WTC11 (cell line): ENCODE measurements around the gene CYCS. TPM values are rescaled to one million over a fixed set of nuclear protein-coding genes. Genes with fewer than 3 reads are reported as not detected.

Source experiments
- ATAC-seq: fragments of 200-7000 bp; cut with Tn5 transposase; 2 replicates; pipeline ENCODE4 v1.10.0; 2021; ENCODE audit warnings: mild to moderate bottlenecking, moderate library complexity
- CTCF ChIA-PET: fragments of 300-600 bp; sonication (Branson Sonifier 250); formaldehyde crosslinking; loops from one replicate; lab custom pipeline; 2021; ENCODE audit warnings: antibody characterized with exemption; lab: Charles Lee
- POLR2A ChIA-PET: fragments of 350-600 bp; sonication (Branson Sonifier 250); formaldehyde crosslinking; loops from one replicate; lab custom pipeline; 2021; ENCODE audit warnings: antibody characterized with exemption; lab: Charles Lee
- DNase-seq: peaks from one replicate; pipeline ENCODE4 v3.0.0; 2021; ENCODE audit warnings: low spot score
- H3K27ac Mint-ChIP-seq: 2 replicates; pipeline ENCODE4 v1.8.0; 2021; ENCODE audit warnings: mixed read lengths
- H3K27me3 Mint-ChIP-seq: 2 replicates; pipeline ENCODE4 v1.8.0; 2021; ENCODE audit warnings: low read depth, mild to moderate bottlenecking, moderate library complexity, mixed read lengths
- H3K36me3 Mint-ChIP-seq: 2 replicates; pipeline ENCODE4 v1.8.0; 2021; ENCODE audit warnings: mixed read lengths
- H3K4me1 Mint-ChIP-seq: 2 replicates; pipeline ENCODE4 v1.8.0; 2022; ENCODE audit warnings: mixed read lengths
- H3K4me3 Mint-ChIP-seq: 2 replicates; pipeline ENCODE4 v1.8.0; 2021; ENCODE audit warnings: mild to moderate bottlenecking, moderate library complexity, mixed read lengths
- H3K9me3 Mint-ChIP-seq: 2 replicates; pipeline ENCODE4 v1.8.0; 2021; ENCODE audit warnings: mixed read lengths
- AFF4 ChIP-seq: sonication (generic); formaldehyde crosslinking; IDR thresholded peaks from 2 replicates; pipeline ENCODE4 v1.8.1; 2023; ENCODE audit warnings: mild to moderate bottlenecking, missing genetic modification reagents, borderline replicate concordance
- ATF1 ChIP-seq: sonication (generic); formaldehyde crosslinking; IDR thresholded peaks from 2 replicates; pipeline ENCODE4 v1.8.1; 2023; ENCODE audit warnings: mild to moderate bottlenecking, moderate library complexity, missing genetic modification reagents
- ATF3 ChIP-seq: sonication (generic); formaldehyde crosslinking; conservative IDR thresholded peaks from 2 replicates; pipeline ENCODE4 v1.8.1; 2022; ENCODE audit warnings: mild to moderate bottlenecking, missing genetic modification reagents
- E2F1 ChIP-seq: sonication (generic); formaldehyde crosslinking; IDR thresholded peaks from 2 replicates; pipeline ENCODE4 v1.8.0; 2022; ENCODE audit warnings: mild to moderate bottlenecking, missing genetic modification reagents
- ERG ChIP-seq: fragments of 250-450 bp; sonication (Bioruptor Pico); IDR thresholded peaks from 2 replicates; pipeline ENCODE4 v1.8.0; 2021; ENCODE audit warnings: mild to moderate bottlenecking
- ESRRA ChIP-seq: sonication (generic); formaldehyde crosslinking; IDR thresholded peaks from 2 replicates; pipeline ENCODE4 v1.8.1; 2022; ENCODE audit warnings: mild to moderate bottlenecking, missing genetic modification reagents, borderline replicate concordance
- GRHL2 ChIP-seq: fragments of 250-450 bp; sonication (Bioruptor Pico); IDR thresholded peaks from 2 replicates; pipeline ENCODE4 v1.8.0; 2022; ENCODE audit warnings: mild to moderate bottlenecking, moderate library complexity; ENCODE audit not compliant: insufficient replicate concordance, severe bottlenecking
- HMGA2 ChIP-seq: fragments of 250-450 bp; sonication (Bioruptor Pico); IDR thresholded peaks from 2 replicates; pipeline ENCODE4 v1.4.0; 2021; ENCODE audit warnings: mild to moderate bottlenecking, moderate library complexity
- MXD4 ChIP-seq: fragments of 250-450 bp; sonication (Bioruptor Pico); IDR thresholded peaks from 2 replicates; pipeline ENCODE4 v1.8.0; 2021; ENCODE audit warnings: mild to moderate bottlenecking, moderate library complexity, borderline replicate concordance
- MYBL2 ChIP-seq: sonication (generic); formaldehyde crosslinking; IDR thresholded peaks from 2 replicates; pipeline ENCODE4 v1.8.1; 2023; ENCODE audit warnings: mild to moderate bottlenecking, moderate library complexity, missing genetic modification reagents
- NR2C2 ChIP-seq: sonication (generic); formaldehyde crosslinking; IDR thresholded peaks from 2 replicates; pipeline ENCODE4 v1.8.0; 2022; ENCODE audit warnings: mild to moderate bottlenecking, missing genetic modification reagents
- PRRX2 ChIP-seq: fragments of 250-450 bp; sonication (Bioruptor Pico); IDR thresholded peaks from 2 replicates; pipeline ENCODE4 v1.8.0; 2021; ENCODE audit warnings: mild to moderate bottlenecking
- RELA ChIP-seq: sonication (generic); formaldehyde crosslinking; IDR thresholded peaks from 2 replicates; pipeline ENCODE4 v1.8.1; 2022; ENCODE audit warnings: missing genetic modification reagents, mild to moderate bottlenecking, borderline replicate concordance
- SMAD3 ChIP-seq: sonication (generic); formaldehyde crosslinking; IDR thresholded peaks from 2 replicates; pipeline ENCODE4 v1.8.0; 2022; ENCODE audit warnings: missing genetic modification reagents, mild to moderate bottlenecking, borderline replicate concordance
- SMAD4 ChIP-seq: sonication (generic); formaldehyde crosslinking; IDR thresholded peaks from 2 replicates; pipeline ENCODE4 v1.8.0; 2022; ENCODE audit warnings: mild to moderate bottlenecking, missing genetic modification reagents
- STAT6 ChIP-seq: sonication (generic); formaldehyde crosslinking; conservative IDR thresholded peaks from 2 replicates; pipeline ENCODE4 v1.8.1; 2023; ENCODE audit warnings: mild to moderate bottlenecking, low read depth, missing genetic modification reagents, moderate library complexity
- TEAD4 ChIP-seq: sonication (generic); formaldehyde crosslinking; IDR thresholded peaks from 2 replicates; pipeline ENCODE4 v1.8.0; 2022; ENCODE audit warnings: mild to moderate bottlenecking, missing genetic modification reagents
- ZBTB21 ChIP-seq: sonication (generic); formaldehyde crosslinking; IDR thresholded peaks from 2 replicates; pipeline ENCODE4 v1.8.1; 2023; ENCODE audit warnings: mild to moderate bottlenecking, missing genetic modification reagents, borderline replicate concordance
- ZNF281 ChIP-seq: sonication (generic); formaldehyde crosslinking; IDR thresholded peaks from 2 replicates; pipeline ENCODE4 v1.8.0; 2023; ENCODE audit warnings: mild to moderate bottlenecking, missing genetic modification reagents
- ZNF317 ChIP-seq: sonication (generic); formaldehyde crosslinking; IDR thresholded peaks from 2 replicates; pipeline ENCODE4 v1.8.1; 2023; ENCODE audit warnings: low read depth, mild to moderate bottlenecking, moderate library complexity, missing genetic modification reagents, borderline replicate concordance
- total RNA-seq: library from RNA; stranded (reverse); gene quantifications from 3 replicates; pipeline ENCODE4 v1.2.3, GENCODE V29; 2021

CYCS gene
- total RNA-seq, 1 experiment from 2014 or later, result 249 TPM

GRCh38 chr7:25103773-25104172 is 21.3 kb downstream of the CYCS start:
- ChIA-PET POLR2A (interaction anchor here (0.6 kb wide), 1 partner anchor 292 kb away, joined by 5 read pairs; no protein-coding TSS in a partner anchor), CTCF (interaction anchor here (1.1 kb wide), 1 partner anchor 11 kb away, joined by 4 read pairs; no protein-coding TSS in a partner anchor)
- ATAC-seq (no peak), DNase-seq (no peak)
- Mint-ChIP-seq H3K4me3 (no peak overlapping the region), H3K36me3 (no peaks in the 10 kb centered on the region), H3K27ac (no peak overlapping the region), H3K27me3 (no peaks in the 10 kb centered on the region; the same call in 1 of the 2 replicates), H3K4me1 (no peaks in the 10 kb centered on the region), H3K9me3 (peaks cover 7% of the 10 kb centered on the region; the same call in 1 of the 2 replicates)
- TF ChIP-seq SMAD3, result no peak
- no peak for TF ChIP-seq MYBL2
- no peak for TF ChIP-seq PRRX2 (CRISPR knock-in tag)
- no peak for TF ChIP-seq HMGA2 (CRISPR knock-in tag)
- TF ChIP-seq ZNF281 (CRISPR knock-in tag), result no peak
- no peak for TF ChIP-seq SMAD4 (CRISPR knock-in tag)
- no peak for TF ChIP-seq MXD4 (CRISPR knock-in tag)
- no peak for TF ChIP-seq ZNF317 (CRISPR knock-in tag)
- TF ChIP-seq RELA, result no peak
- no peak for TF ChIP-seq ATF3 (CRISPR knock-in tag)
- TF ChIP-seq STAT6 (CRISPR knock-in tag), result no peak

- ATAC-seq (no peak), DNase-seq (no peak)
- H3K27me3 Mint-ChIP-seq, result no peaks in the 10 kb centered on the region; the same call in 1 of the 2 replicates
- H3K4me3 Mint-ChIP-seq, result no peak overlapping the region
- H3K4me1 Mint-ChIP-seq, result no peaks in the 10 kb centered on the region
- ChIA-PET POLR2A (no interaction called here), CTCF (interaction anchor here (1.1 to 6.3 kb wide), 2 partner anchors 9 to 289 kb away, joined by 4 to 43 read pairs; no protein-coding TSS in a partner anchor)
- no peaks in the 10 kb centered on the region; the same call in 1 of the 2 replicates for H3K36me3 Mint-ChIP-seq
- H3K27ac Mint-ChIP-seq, result no peak overlapping the region
- no peaks in the 10 kb centered on the region for H3K9me3 Mint-ChIP-seq
- TF ChIP-seq AFF4 (CRISPR knock-in tag) (no peak), ZBTB21 (no peak), ESRRA (no peak), E2F1 (CRISPR knock-in tag) (no peak), SMAD3 (no peak), TEAD4 (CRISPR knock-in tag) (no peak), RELA (no peak), GRHL2 (CRISPR knock-in tag) (no peak), ERG (CRISPR knock-in tag) (no peak), MYBL2 (no peak), ATF1 (CRISPR knock-in tag) (no peak), NR2C2 (CRISPR knock-in tag) (no peak)
These were observed 23.2 kb downstream of the CYCS start for GRCh38 chr7:25101817-25102216.
